MM.1S (cell line): ENCODE results near the gene C10orf105.

Experiments used
- CTCF ChIP-seq: fragments of 300-600 bp; sonication (generic); IDR thresholded peaks from 2 replicates; pipeline ENCODE4 v1.5.1; 2016; ENCODE audit warnings: antibody characterized with exemption, low read length, mixed read lengths
- EZH2phosphoT487 ChIP-seq: fragments of 300-600 bp; sonication (generic); IDR thresholded peaks from 2 replicates; pipeline ENCODE4 v1.6.1; 2018; ENCODE audit warnings: antibody characterized with exemption, low read length

DNA sequence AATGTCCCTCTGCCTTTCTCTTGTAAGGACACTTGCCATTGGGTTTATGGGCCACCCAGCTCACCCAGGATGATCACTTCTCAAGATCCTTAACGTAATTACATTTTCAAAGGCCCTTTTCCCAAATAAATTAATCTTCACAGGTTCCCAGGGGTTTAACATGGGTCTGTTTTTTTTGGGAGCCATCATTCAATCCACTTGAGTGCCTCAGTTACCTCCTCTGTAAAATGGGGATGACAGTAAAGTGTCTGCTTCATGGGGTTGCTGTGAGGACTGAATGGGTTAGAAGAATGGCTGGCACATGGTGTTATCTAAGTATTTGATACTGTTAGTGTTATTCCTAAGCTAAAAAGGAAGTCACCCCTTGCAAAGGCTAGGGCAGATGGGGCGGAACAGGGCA is 7.4 kb downstream of the C10orf105 start:
- TF ChIP-seq EZH2phosphoT487 (no peak), CTCF (no peak)
